ENCODE data around the gene ADAM10. TPM values are rescaled to one million over a fixed set of nuclear protein-coding genes. Genes with fewer than 3 reads are reported as not detected.
A peak's percentile ranks its signal among the peaks of the same experiment; 100 is the strongest.

ADAM10 gene
- total RNA-seq, 1 experiment from 2014 or later: 474 TPM

DNA sequence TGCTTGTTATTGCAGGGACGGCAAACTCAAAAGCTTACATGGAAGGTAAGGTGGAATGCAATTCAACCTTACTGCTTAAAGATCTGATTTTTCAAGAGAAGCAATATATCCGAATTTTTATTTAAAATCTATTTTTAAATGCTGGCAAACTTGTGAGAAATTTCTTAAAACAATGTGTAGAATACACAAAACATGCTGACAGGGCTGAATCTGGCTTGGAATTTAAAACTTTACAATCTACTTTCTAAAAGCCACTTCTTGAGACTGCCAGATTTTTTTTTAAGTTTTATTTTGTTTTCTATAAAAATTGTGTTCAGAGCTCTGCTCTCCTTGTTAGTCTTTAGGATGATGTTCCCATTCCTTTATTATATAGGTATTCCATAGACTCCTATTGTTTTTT, 146.7 kb downstream of the ADAM10 start:
- H3K36me3 Mint-ChIP-seq (ENCODE audit: insufficient read depth, unreplicated experiment): peaks cover 23% of the 10 kb centered on the region
- H3K27me3 Mint-ChIP-seq (ENCODE audit: unreplicated experiment): no peaks in the 10 kb centered on the region
- peaks cover 52% of the 10 kb centered on the region for H3K4me1 Mint-ChIP-seq (ENCODE audit: low read depth, unreplicated experiment)
- BruUV-seq (replicated peaks): no TSS peak
- intact Hi-C loops (cut with micrococcal nuclease; ENCODE audit: unreplicated experiment): no loop called here
- TF ChIP-seq, protein P1, sequence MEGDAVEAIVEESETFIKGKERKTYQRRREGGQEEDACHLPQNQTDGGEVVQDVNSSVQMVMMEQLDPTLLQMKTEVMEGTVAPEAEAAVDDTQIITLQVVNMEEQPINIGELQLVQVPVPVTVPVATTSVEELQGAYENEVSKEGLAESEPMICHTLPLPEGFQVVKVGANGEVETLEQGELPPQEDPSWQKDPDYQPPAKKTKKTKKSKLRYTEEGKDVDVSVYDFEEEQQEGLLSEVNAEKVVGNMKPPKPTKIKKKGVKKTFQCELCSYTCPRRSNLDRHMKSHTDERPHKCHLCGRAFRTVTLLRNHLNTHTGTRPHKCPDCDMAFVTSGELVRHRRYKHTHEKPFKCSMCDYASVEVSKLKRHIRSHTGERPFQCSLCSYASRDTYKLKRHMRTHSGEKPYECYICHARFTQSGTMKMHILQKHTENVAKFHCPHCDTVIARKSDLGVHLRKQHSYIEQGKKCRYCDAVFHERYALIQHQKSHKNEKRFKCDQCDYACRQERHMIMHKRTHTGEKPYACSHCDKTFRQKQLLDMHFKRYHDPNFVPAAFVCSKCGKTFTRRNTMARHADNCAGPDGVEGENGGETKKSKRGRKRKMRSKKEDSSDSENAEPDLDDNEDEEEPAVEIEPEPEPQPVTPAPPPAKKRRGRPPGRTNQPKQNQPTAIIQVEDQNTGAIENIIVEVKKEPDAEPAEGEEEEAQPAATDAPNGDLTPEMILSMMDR (IDR thresholded peaks at IDR 0.05; ENCODE audit: unreplicated experiment): no peak
- no peak overlapping the region for H3K4me3 Mint-ChIP-seq (ENCODE audit: low read depth, unreplicated experiment)
- CTCF ChIA-PET: interaction anchor here (0.7 kb wide), 1 partner anchor 1792 kb away, joined by 3 read pairs; no protein-coding TSS in a partner anchor
- H3K27ac Mint-ChIP-seq (ENCODE audit: unreplicated experiment): peak overlapping the region; percentile 90
- no peak for DNase-seq
- H3K9me3 Mint-ChIP-seq (ENCODE audit: low read depth, unreplicated experiment): no peaks in the 10 kb centered on the region

DNA sequence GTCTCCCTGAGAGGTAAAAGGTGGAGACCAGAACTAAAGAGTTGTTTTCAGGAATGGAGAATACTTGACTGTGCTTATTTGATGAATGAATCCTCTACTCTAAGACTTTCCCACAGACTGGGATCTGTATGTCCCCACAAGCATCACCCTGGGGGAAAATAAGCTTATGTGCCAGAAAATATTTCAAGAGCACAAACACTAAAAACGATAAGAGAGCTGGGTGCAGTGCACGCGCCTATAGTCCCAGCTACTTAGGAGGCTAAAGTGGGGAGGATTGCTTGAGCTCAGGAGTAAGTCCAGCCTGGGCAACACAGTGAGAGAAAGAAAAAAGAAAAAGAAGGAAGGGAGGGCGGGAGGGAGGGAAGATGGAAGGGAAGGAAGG, 150.7 kb downstream of the ADAM10 start:
- Mint-ChIP-seq H3K27ac (ENCODE audit: unreplicated experiment) (no peak overlapping the region), H3K4me1 (ENCODE audit: low read depth, unreplicated experiment) (peaks cover 28% of the 10 kb centered on the region), H3K27me3 (ENCODE audit: unreplicated experiment) (no peaks in the 10 kb centered on the region), H3K9me3 (ENCODE audit: low read depth, unreplicated experiment) (no peaks in the 10 kb centered on the region), H3K36me3 (ENCODE audit: insufficient read depth, unreplicated experiment) (peaks cover 15% of the 10 kb centered on the region), H3K4me3 (ENCODE audit: low read depth, unreplicated experiment) (no peak overlapping the region)
- TF ChIP-seq, protein P1 (IDR thresholded peaks at IDR 0.05; ENCODE audit: unreplicated experiment): no peak
- CTCF ChIA-PET: no interaction called here
- intact Hi-C loops (cut with micrococcal nuclease; ENCODE audit: unreplicated experiment): no loop called here
- BruUV-seq (replicated peaks): no TSS peak
- DNase-seq: no peak

DNA sequence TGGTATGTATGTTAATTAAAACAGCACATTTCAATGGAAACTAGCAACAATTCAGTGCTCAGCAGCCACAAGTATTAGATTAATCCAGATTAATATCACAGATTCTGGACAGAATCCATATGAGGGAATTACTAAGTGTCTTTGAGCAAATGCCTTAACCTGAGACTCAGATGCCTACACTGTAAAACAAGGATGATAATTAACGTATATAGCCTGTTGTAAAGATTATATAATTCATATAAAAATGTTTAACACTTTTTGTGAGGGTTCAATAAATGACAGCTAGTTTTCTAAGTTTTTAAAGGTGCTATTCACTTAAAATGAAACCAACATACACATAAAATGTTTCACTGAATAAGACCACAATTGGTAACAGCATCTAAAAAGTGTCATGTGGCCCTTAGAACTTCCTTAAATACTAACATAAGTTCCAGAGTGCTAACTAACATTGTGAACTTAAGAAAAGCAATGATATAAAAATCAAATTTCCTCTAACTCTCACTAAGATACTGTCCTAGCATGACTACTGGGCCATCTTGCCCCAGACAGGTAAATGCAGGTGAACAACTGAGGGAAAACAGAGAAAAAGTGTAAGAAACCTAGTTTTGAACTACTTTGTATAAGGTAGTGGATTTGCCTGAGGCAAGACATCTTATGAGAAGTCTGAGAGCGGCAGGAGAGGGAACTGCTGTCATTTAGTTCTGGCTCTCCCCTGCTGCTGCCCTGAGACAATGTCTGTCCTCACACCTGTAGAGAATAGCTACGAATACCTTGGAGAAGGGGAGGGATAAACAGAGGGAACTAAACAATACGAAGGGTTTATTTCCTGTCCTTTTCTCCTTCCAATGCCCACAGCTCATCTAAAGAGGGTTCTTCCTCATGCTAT, 151.3 kb downstream of the ADAM10 start:
- Mint-ChIP-seq H3K9me3 (ENCODE audit: low read depth, unreplicated experiment) (no peaks in the 10 kb centered on the region), H3K27me3 (ENCODE audit: unreplicated experiment) (no peaks in the 10 kb centered on the region), H3K36me3 (ENCODE audit: insufficient read depth, unreplicated experiment) (peaks cover 15% of the 10 kb centered on the region), H3K4me3 (ENCODE audit: low read depth, unreplicated experiment) (no peak overlapping the region), H3K27ac (ENCODE audit: unreplicated experiment) (no peak overlapping the region), H3K4me1 (ENCODE audit: low read depth, unreplicated experiment) (peaks cover 22% of the 10 kb centered on the region)
- intact Hi-C loops (cut with micrococcal nuclease; ENCODE audit: unreplicated experiment): no loop called here
- CTCF ChIA-PET: no interaction called here
- BruUV-seq (replicated peaks): no TSS peak
- no peak for DNase-seq
- TF ChIP-seq, protein P1 (IDR thresholded peaks at IDR 0.05; ENCODE audit: unreplicated experiment): no peak

DNA sequence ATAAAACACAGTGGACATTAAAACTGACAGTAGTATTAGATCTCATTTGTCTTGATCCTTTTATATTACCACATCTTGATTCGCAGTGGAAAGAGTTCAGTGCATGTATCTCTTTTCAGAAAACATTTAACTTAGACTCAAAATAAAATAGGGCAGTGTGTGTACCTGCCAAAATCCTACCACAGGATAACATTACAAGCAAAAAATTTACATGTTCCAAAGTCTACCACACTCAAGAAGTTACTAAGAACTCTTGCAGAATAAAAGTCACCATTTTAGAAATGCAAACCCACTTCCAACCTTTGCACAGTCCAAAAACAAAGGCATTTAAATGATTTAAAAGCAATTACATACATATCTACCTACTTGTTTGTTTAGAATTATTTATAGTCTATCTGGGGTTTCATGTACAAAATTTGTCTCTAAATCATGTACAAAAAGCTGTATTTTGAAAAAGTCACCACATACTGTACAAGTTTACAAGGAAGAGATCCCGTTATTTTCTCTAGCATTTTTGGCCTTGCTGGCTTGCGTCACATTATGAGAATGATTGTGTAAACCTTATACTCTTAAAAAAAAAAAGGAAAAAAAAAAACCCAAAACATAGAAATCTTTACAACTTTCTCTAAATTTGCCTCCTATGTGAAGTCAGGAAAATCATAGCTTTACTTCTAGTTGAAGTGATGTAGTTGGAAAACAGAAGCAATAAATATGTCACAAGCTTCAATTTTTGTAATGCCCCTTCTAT, 153.8 kb downstream of the ADAM10 start:
- CTCF ChIA-PET: no interaction called here
- H3K27me3 Mint-ChIP-seq (ENCODE audit: unreplicated experiment): no peaks in the 10 kb centered on the region
- peaks cover 28% of the 10 kb centered on the region for H3K4me1 Mint-ChIP-seq (ENCODE audit: low read depth, unreplicated experiment)
- intact Hi-C loops (cut with micrococcal nuclease; ENCODE audit: unreplicated experiment): no loop called here
- BruUV-seq (replicated peaks): TSS peak; percentile 65
- no peak for DNase-seq
- H3K27ac Mint-ChIP-seq (ENCODE audit: unreplicated experiment): no peak overlapping the region
- peaks cover 28% of the 10 kb centered on the region for H3K36me3 Mint-ChIP-seq (ENCODE audit: insufficient read depth, unreplicated experiment)
- H3K4me3 Mint-ChIP-seq (ENCODE audit: low read depth, unreplicated experiment): no peak overlapping the region
- TF ChIP-seq, protein P1 (IDR thresholded peaks at IDR 0.05; ENCODE audit: unreplicated experiment): no peak
- no peaks in the 10 kb centered on the region for H3K9me3 Mint-ChIP-seq (ENCODE audit: low read depth, unreplicated experiment)
